HepG2 (cell line): ENCODE results near the gene PLK3. TPM values are rescaled to one million over a fixed set of nuclear protein-coding genes. Genes with fewer than 3 reads are reported as not detected.

ENCODE experiments used
- ATAD3A ChIP-seq: sonication (generic); formaldehyde crosslinking; IDR thresholded peaks from 2 replicates; pipeline ENCODE4 v1.4.0; 2020; ENCODE audit warnings: missing genetic modification reagents
- EEA1 ChIP-seq: sonication (generic); formaldehyde crosslinking; IDR thresholded peaks from 2 replicates; pipeline ENCODE4 v1.5.1; 2020; ENCODE audit warnings: mild to moderate bottlenecking, missing genetic modification reagents, borderline replicate concordance
- JDP2 ChIP-seq: sonication (generic); formaldehyde crosslinking; IDR thresholded peaks from 2 replicates; pipeline ENCODE4 v1.8.1; 2022; ENCODE audit warnings: missing genetic modification reagents, borderline replicate concordance
- MED1 ChIP-seq: sonication (generic); formaldehyde crosslinking; IDR thresholded peaks from 2 replicates; pipeline ENCODE4 v1.4.0; 2020; ENCODE audit warnings: missing genetic modification reagents
- MXI1 ChIP-seq: IDR thresholded peaks from 3 replicates; pipeline ENCODE4 v1.6.1; 2012; ENCODE audit warnings: low read depth, low read length, inconsistent platforms, borderline replicate concordance
- NCOA2 ChIP-seq: sonication (generic); formaldehyde crosslinking; IDR thresholded peaks from 2 replicates; pipeline ENCODE4 v1.8.0; 2022; ENCODE audit warnings: inconsistent platforms
- NR2F1 ChIP-seq, 2 experiments: fragments of 450-650 bp in 1 of 2; formaldehyde crosslinking in 1 of 2; IDR thresholded peaks; 2 replicates each; pipeline versions ENCODE4 v1.5.0 to v1.6.1; 2016 to 2020; ENCODE audit warnings: mild to moderate bottlenecking in 1 of 2, missing compliant biosample characterization in 1 of 2, missing genetic modification reagents in 1 of 2, moderate library complexity in 1 of 2
- RFX1 ChIP-seq: fragments of 450-650 bp; IDR thresholded peaks from 2 replicates; pipeline ENCODE4 v1.6.1; 2017
- ZNF232 ChIP-seq: sonication (generic); formaldehyde crosslinking; IDR thresholded peaks from 2 replicates; pipeline ENCODE4 v1.4.0; 2020; ENCODE audit warnings: missing genetic modification reagents, borderline replicate concordance
- ZNF350 ChIP-seq: sonication (generic); formaldehyde crosslinking; IDR thresholded peaks from 2 replicates; pipeline ENCODE4 v1.4.0; 2020; ENCODE audit warnings: mild to moderate bottlenecking, low read depth, missing genetic modification reagents, borderline replicate concordance
- ZNF569 ChIP-seq: sonication (generic); formaldehyde crosslinking; IDR thresholded peaks from 2 replicates; pipeline ENCODE4 v1.5.0; 2020; ENCODE audit warnings: mild to moderate bottlenecking, missing genetic modification reagents, moderate library complexity, borderline replicate concordance
- ZNF780A ChIP-seq: sonication (generic); formaldehyde crosslinking; IDR thresholded peaks from 2 replicates; pipeline ENCODE4 v1.8.0; 2022; ENCODE audit warnings: mild to moderate bottlenecking, missing genetic modification reagents, moderate library complexity
- ZNF850 ChIP-seq: sonication (generic); formaldehyde crosslinking; conservative IDR thresholded peaks from 2 replicates; pipeline ENCODE4 v1.9.0; 2021; ENCODE audit warnings: mild to moderate bottlenecking, missing genetic modification reagents
- polyA plus RNA-seq, 8 experiments: library from polyadenylated mRNA; depleted of rRNA in 3 of 8; stranded (reverse) in 7 of 8; unstranded in 1 of 8; fragments of >200 nt; fragmentation: Illumina TruSeq in 4 of 8; extraction: Trizol in 4 of 8; gene quantifications; 2 replicates each; pipeline versions ENCODE4 v1.2.1 to v1.2.3, GENCODE V29; 2011 to 2016; ENCODE audit warnings: low read depth in 4 of 8, missing spikeins in 1 of 8, mixed read lengths in 1 of 8; ENCODE audit not compliant: insufficient read depth in 1 of 8
- total RNA-seq, 5 experiments: library from RNA; depleted of rRNA; stranded (reverse); fragments of >200 nt; fragmentation: Illumina TruSeq; extraction: Trizol; gene quantifications; 2 replicates each; pipeline ENCODE4 v1.2.3, GENCODE V29; 2016; ENCODE audit warnings: low read depth in 1 of 5
- TF ChIP-seq, protein P1 (sequence below): sonication (generic); formaldehyde crosslinking; IDR thresholded peaks from 2 replicates; pipeline ENCODE4 v1.4.0; 2020; ENCODE audit warnings: missing genetic modification reagents
- TF ChIP-seq, protein P2 (sequence below): IDR thresholded peaks from 2 replicates; pipeline ENCODE4 v1.6.1; 2016; ENCODE audit warnings: low read depth, missing genetic modification reagents, missing compliant biosample characterization
- TF ChIP-seq, protein P3 (sequence below), 2 experiments: sonication (generic) in 1 of 2; formaldehyde crosslinking in 1 of 2; IDR thresholded peaks; 2 replicates each; pipeline versions ENCODE4 v1.5.1 to v1.6.1; 2011 to 2020; ENCODE audit warnings: borderline replicate concordance in 1 of 2, low read depth in 1 of 2, low read length in 1 of 2, mild to moderate bottlenecking in 1 of 2, missing genetic modification reagents in 1 of 2, moderate library complexity in 1 of 2
- TF ChIP-seq, protein P4 (sequence below): sonication (generic); formaldehyde crosslinking; IDR thresholded peaks from 2 replicates; pipeline ENCODE4 v1.5.0; 2020; ENCODE audit warnings: missing genetic modification reagents

PLK3 gene
- total and polyA plus RNA-seq, 2 of the 13 experiments (the other 11 are each of a cell fraction or from before 2014, with no cell fraction given) = 9.8 to 16.9 TPM

DNA sequence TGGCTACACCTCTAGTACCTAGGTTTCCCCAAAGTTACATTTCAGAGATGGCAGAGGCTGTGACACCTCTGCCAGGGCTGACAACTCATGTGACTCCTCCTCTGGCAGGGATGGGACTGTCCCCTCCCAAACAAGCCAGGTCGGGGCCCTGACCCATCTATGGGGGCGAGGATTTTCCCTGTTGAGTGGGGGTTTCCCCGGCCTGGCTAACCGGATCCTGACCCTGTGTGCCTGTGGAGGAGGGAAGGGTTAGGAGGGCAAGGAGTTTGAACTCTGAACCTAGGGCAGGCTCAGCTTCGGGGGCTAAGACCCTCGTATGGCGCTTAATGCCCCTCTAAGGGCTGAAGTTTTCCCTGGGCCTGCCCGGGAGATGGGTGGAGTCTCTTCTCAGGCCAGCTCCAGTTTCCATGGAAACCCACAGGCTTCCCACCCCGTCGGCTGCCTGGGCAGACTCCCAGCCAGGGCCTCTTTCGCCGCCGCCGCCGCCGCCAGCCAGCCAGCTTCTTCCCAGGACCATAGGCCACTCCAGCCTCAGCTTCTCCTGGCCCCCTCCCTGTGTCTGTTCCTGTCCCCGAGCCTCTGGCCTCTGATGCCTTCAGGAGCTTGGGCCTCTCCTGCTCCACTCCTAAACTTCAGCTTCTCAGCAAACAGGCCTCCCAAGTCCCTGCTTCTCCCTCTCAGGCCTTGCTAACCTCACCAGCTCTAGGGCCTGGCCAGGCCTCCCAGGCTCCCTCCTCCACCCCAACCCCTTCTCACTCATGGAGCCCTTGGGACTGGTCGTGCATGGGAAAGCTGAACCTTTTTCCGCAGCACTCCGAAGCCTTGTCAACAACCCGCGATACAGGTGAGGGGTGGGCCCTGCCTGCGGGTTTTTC, 8.1 kb downstream of the PLK3 start, which contains the start of gene BTBD19 (continued):
- TF ChIP-seq, protein P1, sequence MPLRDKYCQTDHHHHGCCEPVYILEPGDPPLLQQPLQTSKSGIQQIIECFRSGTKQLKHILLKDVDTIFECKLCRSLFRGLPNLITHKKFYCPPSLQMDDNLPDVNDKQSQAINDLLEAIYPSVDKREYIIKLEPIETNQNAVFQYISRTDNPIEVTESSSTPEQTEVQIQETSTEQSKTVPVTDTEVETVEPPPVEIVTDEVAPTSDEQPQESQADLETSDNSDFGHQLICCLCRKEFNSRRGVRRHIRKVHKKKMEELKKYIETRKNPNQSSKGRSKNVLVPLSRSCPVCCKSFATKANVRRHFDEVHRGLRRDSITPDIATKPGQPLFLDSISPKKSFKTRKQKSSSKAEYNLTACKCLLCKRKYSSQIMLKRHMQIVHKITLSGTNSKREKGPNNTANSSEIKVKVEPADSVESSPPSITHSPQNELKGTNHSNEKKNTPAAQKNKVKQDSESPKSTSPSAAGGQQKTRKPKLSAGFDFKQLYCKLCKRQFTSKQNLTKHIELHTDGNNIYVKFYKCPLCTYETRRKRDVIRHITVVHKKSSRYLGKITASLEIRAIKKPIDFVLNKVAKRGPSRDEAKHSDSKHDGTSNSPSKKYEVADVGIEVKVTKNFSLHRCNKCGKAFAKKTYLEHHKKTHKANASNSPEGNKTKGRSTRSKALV = no peak; the same call in 1 of the 2 replicates
- TF ChIP-seq ZNF780A (CRISPR knock-in tag) (no peak), ZNF232 (no peak; the same call in 1 of the 2 replicates), NR2F1 (CRISPR knock-in tag; IDR thresholded peaks at IDR 0.05) (peak; percentile 57 to 76; a peak in 3 of 4 replicates), MXI1 (peak; percentile 62; the same call in 2 of the 3 replicates), EEA1 (CRISPR knock-in tag) (0 out of 2 replicates have a peak, but pooled peaks have one; percentile 62), RFX1 (peak; percentile 80), ZNF850 (no peak), ZNF569 (no peak), ZNF350 (CRISPR knock-in tag) (no peak), NCOA2 (CRISPR knock-in tag) (peak; percentile 21; the same call in 1 of the 2 replicates), MED1 (peak; percentile 63), JDP2 (CRISPR knock-in tag) (no peak), ATAD3A (no peak)
- TF ChIP-seq, protein P2, sequence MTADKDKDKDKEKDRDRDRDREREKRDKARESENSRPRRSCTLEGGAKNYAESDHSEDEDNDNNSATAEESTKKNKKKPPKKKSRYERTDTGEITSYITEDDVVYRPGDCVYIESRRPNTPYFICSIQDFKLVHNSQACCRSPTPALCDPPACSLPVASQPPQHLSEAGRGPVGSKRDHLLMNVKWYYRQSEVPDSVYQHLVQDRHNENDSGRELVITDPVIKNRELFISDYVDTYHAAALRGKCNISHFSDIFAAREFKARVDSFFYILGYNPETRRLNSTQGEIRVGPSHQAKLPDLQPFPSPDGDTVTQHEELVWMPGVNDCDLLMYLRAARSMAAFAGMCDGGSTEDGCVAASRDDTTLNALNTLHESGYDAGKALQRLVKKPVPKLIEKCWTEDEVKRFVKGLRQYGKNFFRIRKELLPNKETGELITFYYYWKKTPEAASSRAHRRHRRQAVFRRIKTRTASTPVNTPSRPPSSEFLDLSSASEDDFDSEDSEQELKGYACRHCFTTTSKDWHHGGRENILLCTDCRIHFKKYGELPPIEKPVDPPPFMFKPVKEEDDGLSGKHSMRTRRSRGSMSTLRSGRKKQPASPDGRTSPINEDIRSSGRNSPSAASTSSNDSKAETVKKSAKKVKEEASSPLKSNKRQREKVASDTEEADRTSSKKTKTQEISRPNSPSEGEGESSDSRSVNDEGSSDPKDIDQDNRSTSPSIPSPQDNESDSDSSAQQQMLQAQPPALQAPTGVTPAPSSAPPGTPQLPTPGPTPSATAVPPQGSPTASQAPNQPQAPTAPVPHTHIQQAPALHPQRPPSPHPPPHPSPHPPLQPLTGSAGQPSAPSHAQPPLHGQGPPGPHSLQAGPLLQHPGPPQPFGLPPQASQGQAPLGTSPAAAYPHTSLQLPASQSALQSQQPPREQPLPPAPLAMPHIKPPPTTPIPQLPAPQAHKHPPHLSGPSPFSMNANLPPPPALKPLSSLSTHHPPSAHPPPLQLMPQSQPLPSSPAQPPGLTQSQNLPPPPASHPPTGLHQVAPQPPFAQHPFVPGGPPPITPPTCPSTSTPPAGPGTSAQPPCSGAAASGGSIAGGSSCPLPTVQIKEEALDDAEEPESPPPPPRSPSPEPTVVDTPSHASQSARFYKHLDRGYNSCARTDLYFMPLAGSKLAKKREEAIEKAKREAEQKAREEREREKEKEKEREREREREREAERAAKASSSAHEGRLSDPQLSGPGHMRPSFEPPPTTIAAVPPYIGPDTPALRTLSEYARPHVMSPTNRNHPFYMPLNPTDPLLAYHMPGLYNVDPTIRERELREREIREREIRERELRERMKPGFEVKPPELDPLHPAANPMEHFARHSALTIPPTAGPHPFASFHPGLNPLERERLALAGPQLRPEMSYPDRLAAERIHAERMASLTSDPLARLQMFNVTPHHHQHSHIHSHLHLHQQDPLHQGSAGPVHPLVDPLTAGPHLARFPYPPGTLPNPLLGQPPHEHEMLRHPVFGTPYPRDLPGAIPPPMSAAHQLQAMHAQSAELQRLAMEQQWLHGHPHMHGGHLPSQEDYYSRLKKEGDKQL (CRISPR knock-in tag) = no peak
- TF ChIP-seq, protein P3, sequence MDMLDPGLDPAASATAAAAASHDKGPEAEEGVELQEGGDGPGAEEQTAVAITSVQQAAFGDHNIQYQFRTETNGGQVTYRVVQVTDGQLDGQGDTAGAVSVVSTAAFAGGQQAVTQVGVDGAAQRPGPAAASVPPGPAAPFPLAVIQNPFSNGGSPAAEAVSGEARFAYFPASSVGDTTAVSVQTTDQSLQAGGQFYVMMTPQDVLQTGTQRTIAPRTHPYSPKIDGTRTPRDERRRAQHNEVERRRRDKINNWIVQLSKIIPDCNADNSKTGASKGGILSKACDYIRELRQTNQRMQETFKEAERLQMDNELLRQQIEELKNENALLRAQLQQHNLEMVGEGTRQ (IDR thresholded peaks at IDR 0.05; ENCODE audit: low read depth, low read length) = no peak
- TF ChIP-seq, protein P3 (CRISPR knock-in tag; IDR thresholded peaks at IDR 0.05; ENCODE audit: borderline replicate concordance) = no peak
- TF ChIP-seq, protein P4, sequence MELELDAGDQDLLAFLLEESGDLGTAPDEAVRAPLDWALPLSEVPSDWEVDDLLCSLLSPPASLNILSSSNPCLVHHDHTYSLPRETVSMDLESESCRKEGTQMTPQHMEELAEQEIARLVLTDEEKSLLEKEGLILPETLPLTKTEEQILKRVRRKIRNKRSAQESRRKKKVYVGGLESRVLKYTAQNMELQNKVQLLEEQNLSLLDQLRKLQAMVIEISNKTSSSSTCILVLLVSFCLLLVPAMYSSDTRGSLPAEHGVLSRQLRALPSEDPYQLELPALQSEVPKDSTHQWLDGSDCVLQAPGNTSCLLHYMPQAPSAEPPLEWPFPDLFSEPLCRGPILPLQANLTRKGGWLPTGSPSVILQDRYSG (CRISPR knock-in tag) = no peak
